AG10803 (cell line): ENCODE results near the gene MTG2.

Source experiments
- DNase-seq: peaks from one replicate; pipeline ENCODE4 v3.0.0; 2010; ENCODE audit warnings: low read depth
- H3K4me3 ChIP-seq: 2 replicates; pipeline ENCODE4 v1.5.1; 2011; ENCODE audit warnings: mild to moderate bottlenecking, low read length, control low read depth
- CTCF ChIP-seq: conservative IDR thresholded peaks from 2 replicates; pipeline ENCODE4 v1.5.1; 2011; ENCODE audit warnings: mild to moderate bottlenecking, low read length, control low read depth, inconsistent platforms

MTG2 gene

GRCh38 chr20:62164879-62165761, 17.7 kb upstream of the MTG2 start:
- TF ChIP-seq CTCF = no peak
- no peak for DNase-seq
- no peak overlapping the region for H3K4me3 ChIP-seq

GRCh38 chr20:62165762-62166399, 16.9 kb upstream of the MTG2 start:
- no peak for DNase-seq
- no peak overlapping the region for H3K4me3 ChIP-seq
- no peak for TF ChIP-seq CTCF

GRCh38 chr20:62167474-62167873, 15.4 kb upstream of the MTG2 start:
- no peak for DNase-seq
- H3K4me3 ChIP-seq = no peak overlapping the region
- TF ChIP-seq CTCF = no peak

- TF ChIP-seq CTCF = no peak
- H3K4me3 ChIP-seq = no peak overlapping the region
- no peak for DNase-seq
Measured at GRCh38 chr20:62168061-62168460, 14.8 kb upstream of the MTG2 start.

- DNase-seq = no peak
- TF ChIP-seq CTCF = no peak
- no peak overlapping the region for H3K4me3 ChIP-seq
Measured at GRCh38 chr20:62168890-62169435, 13.9 kb upstream of the MTG2 start.

GRCh38 chr20:62170536-62170935, 12.3 kb upstream of the MTG2 start:
- no peak for DNase-seq
- TF ChIP-seq CTCF = no peak
- no peak overlapping the region for H3K4me3 ChIP-seq
